NCI-H524 (cell line): ENCODE results near the gene PDE11A.

ENCODE experiments used
- DNase-seq, 2 experiments: peaks; one replicate each; lab custom pipeline; 2025; lab: John Stamatoyannopoulos, UW

PDE11A gene

GRCh38 chr2:177598326-177599138 is 474.0 kb downstream of the PDE11A start:
- peak; percentile 32 to 74 for DNase-seq

- DNase-seq = peak in 1 of 2 experiments; percentile 7
Observed at GRCh38 chr2:177597759-177598158, 474.8 kb downstream of the PDE11A start.

- DNase-seq = no peak
Observed at GRCh38 chr2:177596866-177597265, 475.7 kb downstream of the PDE11A start.

GRCh38 chr2:177595126-177595845 is 477.3 kb downstream of the PDE11A start:
- DNase-seq = no peak

DNA sequence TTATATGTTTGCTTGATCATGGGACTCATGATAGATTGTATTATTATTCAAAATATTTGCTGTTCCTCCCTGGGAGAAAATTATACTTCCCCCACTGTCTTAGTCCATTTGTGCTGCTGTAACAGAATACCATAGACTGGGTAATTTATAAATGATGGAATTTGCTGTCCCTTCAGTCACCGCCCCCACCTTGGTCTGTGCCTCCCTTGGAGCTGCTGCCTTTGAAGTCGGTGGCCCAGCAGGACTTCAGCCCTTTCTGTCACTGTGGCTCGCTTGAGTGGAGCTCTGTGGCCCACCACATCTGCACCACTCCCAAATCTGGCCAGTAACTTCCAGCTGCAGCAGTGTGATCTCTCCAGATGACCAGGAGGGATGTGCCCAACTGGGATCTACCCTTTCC is 479.2 kb downstream of the PDE11A start:
- no peak for DNase-seq

DNA sequence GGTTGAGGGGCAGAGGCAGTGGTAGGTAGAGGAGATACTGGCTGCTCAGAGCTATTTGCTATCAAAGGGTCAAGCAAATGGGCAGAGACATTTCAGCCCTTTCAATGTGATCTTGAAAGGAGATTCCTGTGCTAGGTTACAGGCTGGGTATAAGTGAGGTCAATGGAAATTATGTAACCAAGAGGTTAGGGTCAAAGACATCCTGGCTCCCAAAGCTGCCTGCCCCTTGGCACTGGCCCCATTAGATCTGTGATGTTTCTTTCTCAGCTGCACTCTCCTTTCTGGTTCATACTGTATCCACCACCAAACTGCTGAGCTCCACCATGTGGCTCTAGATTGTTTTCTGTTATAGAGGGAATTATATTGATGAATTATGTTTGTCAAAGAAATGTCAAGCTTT is 479.6 kb downstream of the PDE11A start:
- DNase-seq = no peak

DNA sequence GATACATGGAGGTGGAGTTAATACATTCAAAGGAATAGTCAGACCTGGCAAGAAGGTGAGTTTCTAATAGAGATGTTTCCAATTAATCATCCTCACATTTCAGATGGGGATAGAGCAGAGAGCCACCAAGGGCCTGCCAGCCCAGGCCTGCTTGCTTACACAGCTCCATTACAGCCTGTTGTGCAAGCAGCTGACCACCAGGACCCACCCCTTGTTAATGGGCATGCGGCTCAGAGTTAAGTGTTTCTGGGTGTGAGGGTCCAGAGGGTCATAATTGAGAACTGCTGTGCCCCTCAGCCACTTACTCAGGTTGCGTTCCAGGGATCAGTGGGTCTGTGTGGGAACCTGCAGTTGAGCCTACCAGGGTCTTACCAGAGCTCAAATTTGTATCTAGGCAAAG is 480.2 kb downstream of the PDE11A start:
- no peak for DNase-seq

DNA sequence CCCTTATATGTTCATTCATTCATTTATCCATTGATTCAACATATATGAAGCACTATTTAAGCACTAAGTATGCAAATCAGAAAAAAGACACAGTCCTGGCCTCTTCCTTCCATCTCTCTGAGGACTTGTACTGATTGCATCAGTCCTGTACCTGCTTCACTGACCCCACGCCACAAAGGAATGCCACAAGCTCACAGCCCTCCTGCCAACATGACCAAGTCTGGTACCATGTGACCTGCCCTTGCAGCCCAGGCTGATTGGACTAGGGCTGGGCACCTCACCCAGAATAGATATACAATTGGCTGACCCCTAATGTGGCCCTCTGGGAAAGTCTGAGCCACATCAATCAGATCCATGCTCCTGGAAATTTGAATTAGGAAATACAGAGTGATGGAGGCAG is 483.4 kb downstream of the PDE11A start:
- DNase-seq = no peak

DNA sequence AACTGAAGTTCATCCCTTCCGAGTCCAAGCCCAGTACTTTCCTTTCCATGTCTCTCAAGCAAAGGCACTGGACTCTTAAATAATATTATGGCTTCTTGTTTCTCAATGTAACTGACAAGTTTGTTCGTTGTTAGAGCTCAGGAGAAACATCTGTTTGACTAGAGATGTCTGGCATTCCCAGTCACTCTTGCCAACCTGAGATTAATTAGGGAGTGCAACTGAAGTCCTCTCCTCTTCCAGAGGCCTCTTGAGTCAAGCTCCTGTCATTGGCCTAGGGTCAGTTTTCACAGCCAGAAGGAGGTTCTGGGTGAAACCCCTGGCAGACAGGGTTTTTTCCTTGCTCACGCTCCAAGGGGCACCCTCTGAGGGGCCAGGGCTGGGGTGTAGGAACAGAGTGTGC is 483.9 kb downstream of the PDE11A start:
- DNase-seq = peak in 1 of 2 experiments; percentile 43

DNA sequence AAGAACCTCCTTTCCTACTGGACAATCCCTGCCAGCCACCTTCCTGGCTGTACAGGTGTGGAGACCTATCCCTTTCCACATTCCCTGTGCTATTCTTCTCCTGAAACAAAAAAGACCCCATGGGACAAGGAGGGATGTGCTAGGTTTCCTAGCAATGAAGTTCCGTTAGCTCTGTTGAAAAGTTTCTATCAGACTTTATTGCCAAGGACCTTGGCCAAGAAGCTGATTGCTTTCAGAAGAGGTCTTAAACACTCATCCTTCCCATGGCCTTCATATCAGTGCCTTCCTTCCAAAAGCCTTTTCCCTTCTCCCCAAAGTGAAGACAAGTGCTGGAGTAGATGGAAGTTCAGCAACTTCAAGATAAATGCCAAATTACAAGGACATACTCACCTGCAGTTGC is 485.2 kb downstream of the PDE11A start:
- no peak for DNase-seq

DNA sequence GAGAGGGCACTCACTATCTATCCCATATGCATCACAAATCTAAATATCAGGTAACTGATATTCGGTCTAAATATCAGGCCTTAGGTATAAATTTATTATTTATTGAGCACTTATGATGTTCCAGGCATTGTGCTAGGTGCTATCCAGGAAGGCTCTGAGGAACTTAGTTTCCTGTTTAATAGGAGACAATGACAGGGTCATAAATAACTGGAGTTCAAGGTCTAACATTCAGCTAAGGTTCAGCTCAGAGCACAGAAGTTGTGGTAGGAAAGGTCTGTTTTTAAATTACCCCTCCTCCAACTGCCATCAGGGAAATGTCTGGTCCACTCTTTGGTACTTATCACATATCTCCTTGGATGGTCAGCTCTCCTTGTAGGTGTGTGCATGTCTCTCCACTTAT is 486.4 kb downstream of the PDE11A start:
- no peak for DNase-seq

GRCh38 chr2:177585234-177585863 is 487.2 kb downstream of the PDE11A start:
- peak; percentile 64 to 82 for DNase-seq

- DNase-seq = peak in 1 of 2 experiments; percentile 9
Observed at GRCh38 chr2:177584030-177584692, 488.4 kb downstream of the PDE11A start.

GRCh38 chr2:177582000-177582399 is 490.6 kb downstream of the PDE11A start:
- DNase-seq = no peak

DNA sequence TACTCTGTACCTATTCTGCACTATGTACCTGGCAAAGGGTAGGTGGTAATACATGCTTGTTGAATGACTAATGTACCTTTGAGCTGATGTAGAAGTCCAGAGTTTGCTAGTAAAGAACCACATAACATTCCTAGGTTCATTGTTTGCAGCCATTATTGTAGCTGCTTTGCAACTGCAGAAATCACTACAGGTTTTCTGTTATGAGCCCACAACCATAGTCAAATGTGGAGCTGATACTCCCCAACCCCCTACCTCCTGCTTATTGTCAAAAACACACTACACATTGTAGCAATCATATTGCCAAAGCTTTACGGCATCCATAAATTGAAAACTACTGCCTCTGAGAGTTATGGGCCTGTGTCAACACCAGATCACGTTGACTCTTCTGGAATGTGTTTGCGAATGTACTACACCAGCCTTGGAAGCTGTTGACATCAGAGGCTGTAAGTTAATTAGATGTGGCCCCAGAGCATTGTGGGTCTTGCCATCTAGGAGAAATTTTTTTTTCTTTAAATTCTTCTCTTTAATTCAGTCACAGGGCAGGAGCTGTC is 493.0 kb downstream of the PDE11A start:
- DNase-seq = no peak

GRCh38 chr2:177578454-177578853 is 494.1 kb downstream of the PDE11A start:
- no peak for DNase-seq

DNA sequence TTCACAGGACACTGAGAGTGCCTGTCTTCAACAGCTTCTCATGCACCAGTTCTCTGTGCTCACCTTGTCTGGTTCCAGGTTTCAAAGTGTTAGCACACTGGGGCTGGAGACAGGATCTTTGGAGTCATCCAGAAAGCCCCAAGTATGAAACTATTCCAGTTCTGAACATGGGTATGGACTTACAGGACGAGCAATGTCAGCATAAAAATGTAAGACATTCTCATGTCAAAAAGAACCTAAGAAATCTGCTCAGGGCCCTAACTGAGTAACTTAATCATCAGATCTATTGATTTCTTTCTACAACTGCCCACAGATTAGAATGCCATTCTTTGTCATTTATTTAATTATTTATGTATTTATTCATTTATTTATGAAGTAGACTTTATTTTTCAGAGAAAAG is 495.5 kb downstream of the PDE11A start:
- DNase-seq = no peak

GRCh38 chr2:177575358-177575757 is 497.2 kb downstream of the PDE11A start:
- no peak for DNase-seq

DNA sequence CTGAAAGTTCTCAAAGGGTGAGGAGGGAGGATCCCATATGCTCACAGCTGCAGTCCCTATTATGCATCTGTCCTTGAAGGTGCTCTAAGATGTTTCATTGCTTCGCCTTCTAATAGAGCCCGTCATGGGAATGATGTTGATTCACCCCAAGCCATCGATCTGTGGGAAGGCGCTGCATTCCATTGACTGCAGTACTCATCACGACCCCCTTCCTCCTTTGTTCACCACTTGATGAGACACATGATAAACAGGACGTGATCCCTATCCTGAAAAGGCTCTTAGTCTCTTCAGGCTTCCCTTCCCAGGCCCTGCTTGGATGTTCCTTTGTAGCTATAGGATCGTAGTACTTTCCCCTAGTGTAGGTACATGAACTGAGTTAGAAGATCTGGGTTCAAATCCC is 498.2 kb downstream of the PDE11A start:
- DNase-seq = no peak
